ENCODE measurements around the gene GBGT1. TPM values are rescaled to one million over a fixed set of nuclear protein-coding genes. Genes with fewer than 3 reads are reported as not detected.
"Not testable (repeated sequence)": the region's sequence is repeated elsewhere in the genome, so short reads cannot be mapped to it uniquely, and the experiment has no call there.

The GBGT1 gene
- total RNA-seq, result 10 to 100 TPM in 5 of 6 donors, 1 to 10 TPM in 1; 9.1 to 71.2 (median 36.0) TPM

DNA sequence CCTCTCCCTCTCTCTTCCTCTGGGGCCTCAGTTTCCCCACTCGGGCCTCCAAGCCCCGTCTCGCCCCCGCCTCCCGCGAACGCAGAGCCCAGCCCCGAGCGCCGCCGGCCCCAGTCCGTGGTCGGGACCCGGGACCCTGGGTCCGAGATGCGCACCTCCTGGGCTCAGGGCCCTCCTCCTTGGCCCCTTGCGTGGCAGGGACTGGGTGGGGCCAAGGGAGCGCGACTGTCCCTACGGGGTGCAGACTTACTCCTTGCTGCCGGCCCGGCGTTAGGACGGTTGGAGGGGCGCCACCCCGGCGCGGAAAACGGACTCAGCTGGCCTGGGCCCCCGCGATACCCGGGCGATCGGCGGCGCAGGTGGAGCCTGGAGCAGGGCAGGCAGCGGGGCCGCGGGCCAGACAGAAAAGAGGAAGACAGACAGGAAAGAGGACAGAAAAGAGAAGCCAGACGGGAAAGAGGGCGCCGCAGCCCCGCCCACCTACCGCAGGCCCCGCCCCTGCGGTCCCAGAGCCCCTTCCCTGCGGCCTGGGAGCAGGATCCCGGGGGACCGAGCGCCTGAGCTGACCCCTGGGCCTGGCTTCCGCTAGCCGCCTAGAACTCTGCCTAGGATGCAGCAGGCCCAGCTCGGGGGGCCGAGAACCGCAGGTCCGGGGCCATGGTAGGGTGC lies at the start of gene GBGT1:
Gene GBGT1 (minus strand): TSS at position 411 of the 669 bp plus-strand sequence. CDS start 1,502 bp downstream, outside the sequence.
- TF ChIP-seq, protein P1, sequence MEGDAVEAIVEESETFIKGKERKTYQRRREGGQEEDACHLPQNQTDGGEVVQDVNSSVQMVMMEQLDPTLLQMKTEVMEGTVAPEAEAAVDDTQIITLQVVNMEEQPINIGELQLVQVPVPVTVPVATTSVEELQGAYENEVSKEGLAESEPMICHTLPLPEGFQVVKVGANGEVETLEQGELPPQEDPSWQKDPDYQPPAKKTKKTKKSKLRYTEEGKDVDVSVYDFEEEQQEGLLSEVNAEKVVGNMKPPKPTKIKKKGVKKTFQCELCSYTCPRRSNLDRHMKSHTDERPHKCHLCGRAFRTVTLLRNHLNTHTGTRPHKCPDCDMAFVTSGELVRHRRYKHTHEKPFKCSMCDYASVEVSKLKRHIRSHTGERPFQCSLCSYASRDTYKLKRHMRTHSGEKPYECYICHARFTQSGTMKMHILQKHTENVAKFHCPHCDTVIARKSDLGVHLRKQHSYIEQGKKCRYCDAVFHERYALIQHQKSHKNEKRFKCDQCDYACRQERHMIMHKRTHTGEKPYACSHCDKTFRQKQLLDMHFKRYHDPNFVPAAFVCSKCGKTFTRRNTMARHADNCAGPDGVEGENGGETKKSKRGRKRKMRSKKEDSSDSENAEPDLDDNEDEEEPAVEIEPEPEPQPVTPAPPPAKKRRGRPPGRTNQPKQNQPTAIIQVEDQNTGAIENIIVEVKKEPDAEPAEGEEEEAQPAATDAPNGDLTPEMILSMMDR (IDR thresholded peaks at IDR 0.05), result no peak
- no peak for TF ChIP-seq EP300 (IDR thresholded peaks at IDR 0.05)
- TF ChIP-seq POLR2AphosphoS5 (IDR thresholded peaks at IDR 0.05), result peak in 1 of 2 donors; percentile 57
- peak in 1 of 4 donors; percentile 82 for TF ChIP-seq POLR2A (IDR thresholded peaks at IDR 0.05)
- H3K4me3 ChIP-seq, result peak within 1 kb of the TSS; percentile 52 to 77 (median 68)
- H3K36me3 ChIP-seq, result peaks cover 0 to 3% (median 0%) of the 10 kb centered on the region in 4 donors
- H3K27me3 ChIP-seq, result no peaks in the 10 kb centered on the region
- peak; percentile 81 to 95 for DNase-seq
- H3K27ac ChIP-seq, result peak within 1 kb of the TSS; percentile 36 to 88 (median 84)
- H3K9me3 ChIP-seq, result no peaks in the 10 kb centered on the region
- peaks cover 21 to 32% (median 26%) of the 10 kb centered on the region in 4 donors for H3K4me1 ChIP-seq
- peak; percentile 52 to 87 for ATAC-seq (ENCODE audit: low FRiP score in 2 of 2)
- 1 to 5% methylated on average over 28 to 53 of the region's 56 CpGs for WGBS, 2 donors

DNA sequence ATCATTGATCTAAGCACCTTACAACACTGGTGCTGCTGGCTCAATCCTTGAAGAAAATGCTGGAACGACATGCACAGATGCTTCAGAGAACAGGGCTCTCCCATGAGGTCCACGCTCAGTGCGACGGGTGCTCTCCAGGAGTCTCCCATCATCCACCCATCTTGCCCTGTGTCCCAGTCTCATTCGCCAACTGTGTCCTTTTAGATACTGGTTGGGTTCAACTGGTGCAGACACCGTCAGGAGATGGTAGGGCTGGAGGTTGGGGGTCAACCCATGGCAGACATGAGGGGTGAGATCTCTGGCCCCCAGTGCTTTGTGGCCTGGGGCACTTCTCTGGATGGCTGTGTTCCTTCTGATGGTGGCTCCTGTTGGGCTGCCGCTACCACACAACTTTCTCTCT lies 46.9 kb upstream of the GBGT1 start:
- no peak overlapping the region for H3K27ac ChIP-seq
- H3K4me3 ChIP-seq, result no peak overlapping the region
- no peaks in the 10 kb centered on the region for H3K36me3 ChIP-seq
- no peaks in the 10 kb centered on the region for H3K4me1 ChIP-seq
- ATAC-seq (ENCODE audit: low FRiP score in 2 of 2) (no peak), DNase-seq (no peak)
- no peaks in the 10 kb centered on the region for H3K9me3 ChIP-seq
- WGBS, 2 donors, result 90 to 92% methylated on average over 7 of the region's 7 CpGs
- TF ChIP-seq EP300 (IDR thresholded peaks at IDR 0.05), result no peak
- TF ChIP-seq POLR2A (IDR thresholded peaks at IDR 0.05), result no peak
- no peak for TF ChIP-seq POLR2AphosphoS5 (IDR thresholded peaks at IDR 0.05)
- TF ChIP-seq, protein P1 (IDR thresholded peaks at IDR 0.05), result no peak
- H3K27me3 ChIP-seq, result no peaks in the 10 kb centered on the region

DNA sequence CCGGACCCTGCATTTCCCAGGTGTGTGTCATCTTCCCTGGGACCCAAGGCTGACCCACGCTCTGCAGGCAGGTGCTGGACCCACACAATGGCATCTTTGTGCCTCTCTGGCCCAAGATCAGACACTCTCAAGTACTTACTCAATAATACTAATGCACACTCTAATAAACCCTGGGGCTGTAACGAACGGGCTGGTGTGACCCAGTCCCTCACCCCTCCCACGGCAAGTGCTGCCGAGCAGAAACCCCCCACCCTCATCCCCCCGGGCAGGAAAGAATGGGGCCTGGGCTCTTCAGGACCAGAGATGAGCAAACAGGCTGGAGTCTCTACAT lies 46.5 kb upstream of the GBGT1 start:
- no peak for ATAC-seq (ENCODE audit: low FRiP score in 2 of 2)
- Histone ChIP-seq H3K4me1 (no peaks in the 10 kb centered on the region), H3K4me3 (no peak overlapping the region), H3K36me3 (no peaks in the 10 kb centered on the region), H3K27me3 (no peaks in the 10 kb centered on the region), H3K9me3 (no peaks in the 10 kb centered on the region), H3K27ac (no peak overlapping the region)
- no peak for DNase-seq
- TF ChIP-seq POLR2AphosphoS5 (IDR thresholded peaks at IDR 0.05), result no peak
- TF ChIP-seq, protein P1 (IDR thresholded peaks at IDR 0.05), result no peak
- no peak for TF ChIP-seq POLR2A (IDR thresholded peaks at IDR 0.05)
- WGBS, 2 donors, result 56 to 79% methylated on average over 2 to 7 of the region's 7 CpGs

DNA sequence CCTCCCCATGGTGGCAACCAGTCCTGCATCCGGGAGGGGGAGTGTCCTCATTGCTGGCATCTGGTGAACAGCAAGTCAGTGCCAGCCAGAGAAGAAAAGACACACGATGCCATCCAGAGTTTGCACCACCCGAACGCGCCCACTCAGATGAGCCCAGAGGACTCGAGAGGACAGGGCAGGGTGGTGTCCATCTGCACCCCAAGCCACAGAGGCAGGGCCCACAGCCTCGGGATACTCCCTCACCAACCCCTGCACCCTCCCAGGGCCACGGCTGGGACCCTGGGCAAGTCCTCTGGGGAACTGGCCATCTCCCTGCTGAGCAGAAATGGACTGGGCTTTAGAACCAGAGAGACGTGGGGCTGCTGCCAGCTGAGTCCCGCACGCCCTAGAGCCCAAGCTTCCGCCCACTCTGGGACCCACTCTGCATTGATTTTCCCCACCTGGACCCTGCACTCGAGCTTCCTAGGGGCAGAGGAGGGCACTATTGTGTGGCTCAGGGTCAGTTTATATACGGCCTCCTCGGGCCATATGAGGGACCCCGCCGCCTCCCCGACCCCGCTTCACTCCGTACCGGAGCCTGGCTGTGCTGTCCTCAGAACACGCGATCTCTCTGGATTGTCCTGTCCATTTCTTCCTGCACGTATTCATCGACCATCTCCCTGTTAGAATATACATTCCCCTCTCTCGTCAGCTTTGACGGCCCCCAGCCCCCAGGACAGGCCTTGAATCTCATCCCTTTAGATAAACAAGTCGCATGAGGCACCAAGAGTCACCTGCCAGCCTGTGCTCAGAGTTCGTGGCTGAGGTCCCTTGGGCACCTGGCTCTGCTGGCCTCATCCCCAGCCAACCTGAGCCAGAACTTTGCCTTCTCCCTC lies 45.9 kb upstream of the GBGT1 start:
- peak in 1 of 2 donors; percentile 54 for DNase-seq
- H3K36me3 ChIP-seq; H3K4me3 ChIP-seq; ATAC-seq (ENCODE audit: low FRiP score in 2 of 2); H3K27me3 ChIP-seq; H3K9me3 ChIP-seq; H3K27ac ChIP-seq; H3K4me1 ChIP-seq: not testable (repeated sequence)
- 74 to 77% methylated on average over 21 to 28 of the region's 29 CpGs for WGBS, 2 donors

DNA sequence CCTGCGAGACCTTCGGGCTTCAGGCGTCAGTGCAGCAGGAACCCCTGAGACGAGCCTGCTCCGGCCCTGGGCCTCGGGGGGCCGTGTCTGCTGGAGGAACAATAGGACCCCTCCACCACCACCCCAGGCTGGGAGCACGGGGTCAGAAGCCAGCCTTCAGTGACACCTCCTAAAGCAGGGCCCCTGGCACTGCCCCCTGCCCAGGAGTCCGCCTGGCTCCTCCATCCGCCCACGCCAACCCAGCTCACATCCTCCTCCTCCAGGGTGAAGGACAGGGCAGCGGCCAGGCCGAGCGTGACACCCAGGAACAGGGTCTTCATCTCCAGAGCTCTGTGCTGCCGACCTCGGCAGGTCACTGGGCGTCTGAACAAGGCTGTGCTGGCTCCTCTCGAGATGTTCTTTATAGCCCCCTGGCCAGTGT lies 45.2 kb upstream of the GBGT1 start, which contains the start of gene OBP2B:
Gene OBP2B (minus strand): TSS at position 371 of the 421 bp plus-strand sequence. CDS start 51 bp downstream, at position 320.
- not testable (repeated sequence) for H3K4me3 ChIP-seq, H3K4me1 ChIP-seq, H3K27ac ChIP-seq, H3K36me3 ChIP-seq, H3K9me3 ChIP-seq, H3K27me3 ChIP-seq
- DNase-seq (peak in 1 of 2 donors; percentile 58), ATAC-seq (ENCODE audit: low FRiP score in 2 of 2) (peak in 1 of 2 donors; percentile 1)
- 85% methylated on average over 8 of the region's 18 CpGs; no CpG with 5 or more reads in 1 of the 2 donors for WGBS, 2 donors

DNA sequence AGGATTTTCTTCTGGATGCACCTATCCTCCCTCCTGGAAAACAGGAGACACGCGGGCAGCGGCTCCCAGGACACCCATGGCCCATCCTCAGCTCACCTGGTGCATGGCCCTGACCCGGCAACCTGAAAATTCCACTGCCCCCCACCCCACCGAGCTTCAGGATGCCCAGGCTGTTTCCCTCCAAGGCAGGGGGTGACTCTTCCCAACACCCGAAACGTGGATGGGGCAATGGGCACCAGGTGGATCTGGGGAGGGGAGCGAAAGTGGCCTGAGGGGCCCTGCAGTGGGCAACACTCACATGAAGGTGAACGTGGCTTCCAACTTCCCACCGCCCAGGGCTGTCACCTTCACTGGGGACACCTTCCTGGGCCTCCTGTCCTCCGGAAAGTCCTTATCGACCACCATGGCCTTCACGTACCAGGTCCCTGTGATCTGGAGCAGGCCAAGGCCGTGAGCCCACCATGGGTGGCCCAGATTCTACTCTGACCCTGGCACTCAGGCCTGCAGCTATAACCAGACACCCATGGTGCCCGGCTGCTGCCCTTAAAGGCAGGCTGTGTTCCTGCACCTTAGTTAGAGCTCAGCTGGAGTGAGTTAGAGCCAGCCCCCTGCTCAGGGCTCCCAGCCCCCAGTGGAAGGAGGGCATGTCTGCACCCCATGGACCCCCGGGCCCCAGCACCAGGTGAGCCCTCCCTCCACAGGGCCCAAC lies 44.6 kb upstream of the GBGT1 start:
- not testable (repeated sequence) for H3K9me3 ChIP-seq; ATAC-seq (ENCODE audit: low FRiP score in 2 of 2); DNase-seq; H3K27me3 ChIP-seq; H3K4me1 ChIP-seq; H3K27ac ChIP-seq; H3K36me3 ChIP-seq; H3K4me3 ChIP-seq
- 77 to 90% methylated on average over 2 to 14 of the region's 16 CpGs for WGBS, 2 donors
